ENCODE results near the gene SLC22A5.

DNA sequence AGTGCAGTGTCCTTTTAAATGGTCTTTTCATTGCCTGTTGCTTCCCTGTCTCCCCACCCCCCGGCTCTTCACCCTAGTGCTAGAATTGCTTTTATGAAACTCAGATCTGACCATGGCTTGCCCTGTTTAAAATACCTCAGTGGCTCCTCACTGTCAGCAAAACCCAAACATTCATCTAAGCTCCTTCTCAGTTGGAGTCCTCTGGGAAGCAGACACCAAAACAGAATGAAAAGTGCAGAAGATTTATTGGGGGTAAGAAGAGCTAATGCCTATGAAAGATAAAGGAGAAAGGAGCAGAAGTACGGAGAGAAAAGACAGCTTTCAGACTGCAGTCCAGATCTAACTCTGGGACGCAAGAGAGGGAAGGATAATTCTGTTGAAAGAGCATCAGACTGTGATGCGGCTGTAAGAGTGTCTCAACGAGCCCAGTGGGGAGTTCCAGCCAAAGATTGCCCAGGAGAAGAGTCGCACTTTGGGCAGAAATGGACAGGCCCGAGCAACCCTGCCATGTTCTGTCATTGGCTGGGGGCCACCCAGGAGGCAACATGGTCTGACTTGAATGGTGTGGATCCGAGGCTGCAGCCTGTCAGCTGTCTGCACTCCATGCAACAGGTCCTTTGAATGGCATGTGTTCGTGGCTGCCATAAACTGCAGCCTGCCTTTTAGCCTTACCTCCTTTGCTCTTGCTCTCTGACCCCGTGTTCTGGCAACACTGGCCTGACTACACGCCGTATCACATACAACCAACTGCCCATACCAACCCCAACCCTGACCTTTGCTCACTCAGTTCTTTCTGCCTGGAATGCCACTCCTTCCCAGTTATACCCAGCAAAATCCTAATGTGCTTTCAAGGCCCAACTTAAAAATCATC lies 65.1 kb downstream of the SLC22A5 start:
- TF ChIP-seq, protein P1, sequence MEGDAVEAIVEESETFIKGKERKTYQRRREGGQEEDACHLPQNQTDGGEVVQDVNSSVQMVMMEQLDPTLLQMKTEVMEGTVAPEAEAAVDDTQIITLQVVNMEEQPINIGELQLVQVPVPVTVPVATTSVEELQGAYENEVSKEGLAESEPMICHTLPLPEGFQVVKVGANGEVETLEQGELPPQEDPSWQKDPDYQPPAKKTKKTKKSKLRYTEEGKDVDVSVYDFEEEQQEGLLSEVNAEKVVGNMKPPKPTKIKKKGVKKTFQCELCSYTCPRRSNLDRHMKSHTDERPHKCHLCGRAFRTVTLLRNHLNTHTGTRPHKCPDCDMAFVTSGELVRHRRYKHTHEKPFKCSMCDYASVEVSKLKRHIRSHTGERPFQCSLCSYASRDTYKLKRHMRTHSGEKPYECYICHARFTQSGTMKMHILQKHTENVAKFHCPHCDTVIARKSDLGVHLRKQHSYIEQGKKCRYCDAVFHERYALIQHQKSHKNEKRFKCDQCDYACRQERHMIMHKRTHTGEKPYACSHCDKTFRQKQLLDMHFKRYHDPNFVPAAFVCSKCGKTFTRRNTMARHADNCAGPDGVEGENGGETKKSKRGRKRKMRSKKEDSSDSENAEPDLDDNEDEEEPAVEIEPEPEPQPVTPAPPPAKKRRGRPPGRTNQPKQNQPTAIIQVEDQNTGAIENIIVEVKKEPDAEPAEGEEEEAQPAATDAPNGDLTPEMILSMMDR (IDR thresholded peaks at IDR 0.05; ENCODE audit: low read length), result no peak
- no peak for TF ChIP-seq EZH2 (optimal IDR thresholded peaks at IDR 0.05; ENCODE audit: low read depth, low read length)

All from MM.1S (cell line).